ENCODE data around the gene C2orf92.
A peak's percentile ranks its signal among the peaks of the same experiment; 100 is the strongest.

C2orf92 gene

DNA sequence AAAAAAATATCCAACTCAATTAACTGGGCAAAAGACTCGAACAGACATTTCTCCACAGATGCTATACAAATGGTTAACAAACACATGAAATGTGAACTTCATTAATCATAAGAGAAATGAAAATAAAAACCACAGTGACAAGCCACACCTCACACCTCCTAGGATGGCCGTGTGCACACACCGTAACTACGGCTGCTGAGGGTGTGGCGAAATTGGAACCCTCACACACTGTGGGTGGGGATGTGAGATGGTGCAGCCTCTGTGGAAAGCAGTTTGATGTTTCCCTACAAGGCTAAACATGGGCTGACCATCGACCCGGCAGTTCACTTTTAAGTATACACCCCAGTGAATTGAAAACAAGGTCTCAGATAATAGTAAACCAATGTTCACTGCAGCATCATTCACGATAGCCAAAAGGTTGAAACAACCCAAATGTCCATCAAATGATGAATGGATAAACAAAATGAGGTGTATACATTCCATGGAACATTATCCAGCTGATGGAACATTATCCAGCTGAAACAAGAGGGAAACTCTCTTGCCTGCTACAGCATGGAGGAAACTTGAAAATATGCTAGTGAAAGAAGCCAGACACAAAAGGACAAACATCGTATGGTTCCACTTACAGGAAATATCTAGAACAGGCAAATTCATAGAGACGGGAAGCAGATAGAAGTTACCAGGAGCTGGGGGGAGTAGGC lies 76.1 kb downstream of the C2orf92 start:
- TF ChIP-seq, protein P1, sequence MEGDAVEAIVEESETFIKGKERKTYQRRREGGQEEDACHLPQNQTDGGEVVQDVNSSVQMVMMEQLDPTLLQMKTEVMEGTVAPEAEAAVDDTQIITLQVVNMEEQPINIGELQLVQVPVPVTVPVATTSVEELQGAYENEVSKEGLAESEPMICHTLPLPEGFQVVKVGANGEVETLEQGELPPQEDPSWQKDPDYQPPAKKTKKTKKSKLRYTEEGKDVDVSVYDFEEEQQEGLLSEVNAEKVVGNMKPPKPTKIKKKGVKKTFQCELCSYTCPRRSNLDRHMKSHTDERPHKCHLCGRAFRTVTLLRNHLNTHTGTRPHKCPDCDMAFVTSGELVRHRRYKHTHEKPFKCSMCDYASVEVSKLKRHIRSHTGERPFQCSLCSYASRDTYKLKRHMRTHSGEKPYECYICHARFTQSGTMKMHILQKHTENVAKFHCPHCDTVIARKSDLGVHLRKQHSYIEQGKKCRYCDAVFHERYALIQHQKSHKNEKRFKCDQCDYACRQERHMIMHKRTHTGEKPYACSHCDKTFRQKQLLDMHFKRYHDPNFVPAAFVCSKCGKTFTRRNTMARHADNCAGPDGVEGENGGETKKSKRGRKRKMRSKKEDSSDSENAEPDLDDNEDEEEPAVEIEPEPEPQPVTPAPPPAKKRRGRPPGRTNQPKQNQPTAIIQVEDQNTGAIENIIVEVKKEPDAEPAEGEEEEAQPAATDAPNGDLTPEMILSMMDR (conservative IDR thresholded peaks at IDR 0.05; ENCODE audit: low read length), result no peak
- DNase-seq (ENCODE audit: low read depth), result no peak
- no peak overlapping the region for H3K4me3 ChIP-seq (ENCODE audit: low read length)

DNA sequence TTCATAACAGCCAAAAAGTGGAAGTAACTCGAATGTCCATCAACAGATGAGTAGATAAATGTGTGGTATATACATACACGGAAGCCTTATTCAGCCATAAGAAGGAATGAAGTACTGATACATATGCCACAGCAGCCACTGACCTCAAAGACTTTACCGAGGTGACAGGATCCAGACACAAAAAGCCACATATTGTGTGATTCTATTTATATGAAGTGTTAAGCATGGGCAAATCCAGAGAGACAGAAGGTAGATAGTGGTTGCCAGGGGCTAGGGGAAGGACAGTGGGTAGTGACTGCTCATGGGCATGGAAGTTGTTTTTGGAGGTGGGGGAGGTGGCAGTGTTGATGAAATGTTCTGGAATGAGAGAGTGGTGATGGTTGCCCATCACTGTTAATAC lies 77.8 kb downstream of the C2orf92 start:
- TF ChIP-seq, protein P1 (conservative IDR thresholded peaks at IDR 0.05; ENCODE audit: low read length), result no peak
- no peak overlapping the region for H3K4me3 ChIP-seq (ENCODE audit: low read length)
- no peak for DNase-seq (ENCODE audit: low read depth)

DNA sequence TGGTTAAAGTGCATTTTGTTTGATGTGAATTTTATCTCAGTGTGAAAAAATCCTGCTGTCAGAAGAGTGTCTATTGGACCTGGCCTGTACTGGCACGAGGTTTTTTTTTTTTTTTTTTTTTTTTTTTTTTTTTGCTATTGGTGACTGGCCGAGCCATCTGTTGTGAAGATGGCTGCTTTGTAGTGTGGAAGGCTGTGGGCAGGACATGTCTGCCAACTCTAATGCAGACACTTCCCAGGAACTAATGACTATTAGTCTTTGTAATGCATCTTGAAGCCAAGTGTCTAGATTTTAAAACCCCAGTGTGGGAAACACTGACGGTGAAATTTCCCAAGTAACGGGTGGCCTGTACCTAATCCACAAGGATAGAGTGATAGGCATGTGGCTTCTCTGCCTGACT lies 78.2 kb downstream of the C2orf92 start:
- peak; percentile 96 for DNase-seq (ENCODE audit: low read depth)
- TF ChIP-seq, protein P1 (conservative IDR thresholded peaks at IDR 0.05; ENCODE audit: low read length), result no peak
- H3K4me3 ChIP-seq (ENCODE audit: low read length), result no peak overlapping the region

DNA sequence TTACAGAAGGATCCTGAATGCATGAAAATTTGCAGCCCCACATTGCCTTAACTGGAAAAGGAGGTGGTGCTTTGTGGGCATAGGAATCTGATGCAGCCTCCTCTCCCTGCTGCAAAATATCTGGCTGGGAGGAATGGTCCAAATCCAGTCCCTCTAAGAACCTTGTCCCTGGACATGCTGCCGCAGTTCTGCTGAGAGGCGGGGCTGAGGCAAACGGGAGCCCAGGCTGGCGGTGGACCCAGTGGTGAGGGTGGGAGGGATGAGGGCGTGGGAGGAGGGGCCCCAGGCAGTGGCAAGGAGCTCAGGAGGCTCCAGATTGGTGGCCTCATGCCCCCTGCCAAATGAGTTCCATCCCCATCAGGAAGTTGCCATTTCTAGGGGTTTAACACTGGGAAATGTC lies 80.1 kb downstream of the C2orf92 start:
- TF ChIP-seq, protein P1 (conservative IDR thresholded peaks at IDR 0.05; ENCODE audit: low read length), result no peak
- DNase-seq (ENCODE audit: low read depth), result no peak
- no peak overlapping the region for H3K4me3 ChIP-seq (ENCODE audit: low read length)

DNA sequence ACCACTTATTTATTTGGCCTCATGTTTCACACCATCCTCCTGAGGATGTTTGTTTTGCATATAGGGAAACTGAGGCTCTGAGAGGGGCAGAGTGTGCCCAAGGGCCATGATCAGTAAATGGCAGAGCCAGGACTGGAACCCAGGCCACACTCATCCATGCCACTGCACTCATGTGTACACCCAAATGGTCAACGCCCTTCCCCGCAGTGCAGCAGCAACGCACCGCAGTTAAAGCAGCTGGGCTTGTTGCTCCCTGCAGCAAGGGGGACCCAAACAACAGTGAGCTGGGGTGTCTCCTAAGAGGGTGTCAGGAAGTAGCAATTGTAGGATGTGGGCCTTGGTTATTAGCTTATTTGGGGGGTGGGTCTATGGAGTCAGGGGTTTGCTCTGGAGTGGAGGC lies 80.5 kb downstream of the C2orf92 start:
- H3K4me3 ChIP-seq (ENCODE audit: low read length), result no peak overlapping the region

DNA sequence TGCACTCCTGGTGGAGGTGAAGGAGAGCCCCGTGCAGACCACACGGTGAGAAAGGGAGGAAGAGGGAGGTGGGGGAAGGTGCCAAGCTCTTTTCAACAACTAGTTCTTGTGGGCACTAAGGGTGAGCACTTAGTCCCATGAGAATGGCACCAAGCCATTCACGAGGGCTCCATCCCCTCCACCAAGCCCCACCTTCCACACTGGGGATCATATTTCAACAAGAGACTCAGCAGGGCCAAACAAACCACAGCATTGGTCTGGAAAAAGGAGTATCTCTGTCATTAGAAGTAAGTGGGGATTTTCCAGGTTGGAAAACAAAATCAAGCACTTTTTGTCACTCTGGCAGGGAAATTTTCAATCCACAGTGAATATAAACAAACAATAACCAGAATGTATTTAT lies 82.2 kb downstream of the C2orf92 start:
- TF ChIP-seq, protein P1 (conservative IDR thresholded peaks at IDR 0.05; ENCODE audit: low read length), result no peak
- peak; percentile 16 for DNase-seq (ENCODE audit: low read depth)
- no peak overlapping the region for H3K4me3 ChIP-seq (ENCODE audit: low read length)

More for the DNA sequence above, 80.5 kb downstream of the C2orf92 start:
- DNase-seq (ENCODE audit: low read depth), result no peak
- TF ChIP-seq, protein P1 (conservative IDR thresholded peaks at IDR 0.05; ENCODE audit: low read length), result no peak

Data from AG10803 (cell line).